Measurements from ENCODE around the gene ATP1B4. TPM values are rescaled to one million over a fixed set of nuclear protein-coding genes. Genes with fewer than 3 reads are reported as not detected.

The ATP1B4 gene
- total and polyA plus RNA-seq, 9 of the 15 experiments (the other 6 are each of a cell fraction or from before 2014, with no cell fraction given) = 0.04 to 0.18 TPM; not detected in 7

GRCh38 chrX:120377715-120378114, 15.8 kb downstream of the ATP1B4 start:
- CTCF ChIA-PET (ENCODE audit: low intra/inter-chr PET ratio) = no interaction called here

GRCh38 chrX:120378570-120378969, 16.7 kb downstream of the ATP1B4 start:
- no peaks in the 10 kb centered on the region for H3K9me1 ChIP-seq (ENCODE audit: control insufficient read depth, insufficient read depth, low read length)
- POLR2A ChIA-PET = no interaction called here
- no peaks in the 10 kb centered on the region for H3K36me3 ChIP-seq (ENCODE audit: control insufficient read depth, insufficient read depth, low read length)
- no peak overlapping the region for H3K4me3 ChIP-seq
- peaks cover 0 to 7% of the 10 kb centered on the region in 2 experiments; a peak in 1 of 5 replicates for H3K27me3 ChIP-seq (ENCODE audit: control insufficient read depth in 2 of 2, insufficient read depth in 2 of 2, low read length in 2 of 2)
- no peaks in the 10 kb centered on the region for H3K4me1 ChIP-seq (replicated peaks in 1 of 2; ENCODE audit: control insufficient read depth in 2 of 2, insufficient read depth in 2 of 2, low read length in 2 of 2)
- in situ Hi-C loops (cut with MboI) = no loop called here
- no peaks in the 10 kb centered on the region for H4K20me1 ChIP-seq (replicated peaks; ENCODE audit: control insufficient read depth, insufficient read depth, low read length)
- no peaks in the 10 kb centered on the region for H3K79me2 ChIP-seq (ENCODE audit: control insufficient read depth, insufficient read depth, low read length)
- intact Hi-C loops (cut with micrococcal nuclease) = no loop called here
- CTCF ChIA-PET (ENCODE audit: low intra/inter-chr PET ratio) = no interaction called here
- no peaks in the 10 kb centered on the region for H3K9me3 ChIP-seq (replicated peaks; ENCODE audit: control insufficient read depth, insufficient read depth, low read depth, low read length)
- no peak overlapping the region for H2AFZ ChIP-seq (ENCODE audit: low read depth, low read length)
- no peak overlapping the region for H3K27ac ChIP-seq (ENCODE audit: extremely low read depth, low read depth, low read length)
- 13% methylated on average over 5 of the region's 5 CpGs for WGBS (ENCODE audit: insufficient coverage, low coverage, missing lambda C conversion rate)
- no peak overlapping the region for H3K4me2 ChIP-seq (ENCODE audit: insufficient read depth, low read length)
- BruUV-seq (replicated peaks) = no TSS peak
- H3K9ac ChIP-seq (ENCODE audit: insufficient read depth in 1 of 2, low read depth in 2 of 2, low read length in 2 of 2) = no peak overlapping the region
- no peak for ATAC-seq
- DNase-seq (ENCODE audit: extremely low read depth in 1 of 4, low spot score in 3 of 4) = no peak
- no peak for FAIRE-seq
- TF ChIP-seq E2F5 (CRISPR knock-in tag; IDR thresholded peaks at IDR 0.05) (no peak), NFATC3 (IDR thresholded peaks at IDR 0.05) (no peak), PREB (CRISPR knock-in tag; IDR thresholded peaks at IDR 0.05) (no peak), TCF7 (IDR thresholded peaks at IDR 0.05; ENCODE audit: borderline replicate concordance) (no peak), BRD9 (IDR thresholded peaks at IDR 0.05; ENCODE audit: low read depth, partially characterized antibody) (no peak), NFRKB (IDR thresholded peaks at IDR 0.05; ENCODE audit: low read depth) (no peak), U2AF1 (optimal IDR thresholded peaks at IDR 0.05; ENCODE audit: low read depth, low read length) (no peak), ZFPM2 (CRISPR knock-in tag; IDR thresholded peaks at IDR 0.05) (no peak), PTRF (tag; IDR thresholded peaks at IDR 0.05) (no peak), SNAPC5 (CRISPR knock-in tag; IDR thresholded peaks at IDR 0.05) (no peak), ZNF699 (CRISPR knock-in tag; IDR thresholded peaks at IDR 0.05; ENCODE audit: insufficient replicate concordance) (no peak)

More at GRCh38 chrX:120377715-120378114, 15.8 kb downstream of the ATP1B4 start:
- Histone ChIP-seq H3K27me3 (ENCODE audit: control insufficient read depth in 2 of 2, insufficient read depth in 2 of 2, low read length in 2 of 2) (peaks cover 0 to 7% of the 10 kb centered on the region in 2 experiments; a peak in 1 of 5 replicates), H3K27ac (ENCODE audit: extremely low read depth, low read depth, low read length) (no peak overlapping the region), H3K79me2 (ENCODE audit: control insufficient read depth, insufficient read depth, low read length) (no peaks in the 10 kb centered on the region), H3K4me3 (no peak overlapping the region), H3K9me3 (replicated peaks; ENCODE audit: control insufficient read depth, insufficient read depth, low read depth, low read length) (no peaks in the 10 kb centered on the region), H3K4me1 (replicated peaks in 1 of 2; ENCODE audit: control insufficient read depth in 2 of 2, insufficient read depth in 2 of 2, low read length in 2 of 2) (no peaks in the 10 kb centered on the region), H4K20me1 (replicated peaks; ENCODE audit: control insufficient read depth, insufficient read depth, low read length) (no peaks in the 10 kb centered on the region), H3K36me3 (ENCODE audit: control insufficient read depth, insufficient read depth, low read length) (no peaks in the 10 kb centered on the region), H2AFZ (ENCODE audit: low read depth, low read length) (no peak overlapping the region), H3K9me1 (ENCODE audit: control insufficient read depth, insufficient read depth, low read length) (no peaks in the 10 kb centered on the region), H3K9ac (ENCODE audit: insufficient read depth in 1 of 2, low read depth in 2 of 2, low read length in 2 of 2) (no peak overlapping the region), H3K4me2 (ENCODE audit: insufficient read depth, low read length) (no peak overlapping the region)
- TF ChIP-seq KLF10 (CRISPR knock-in tag; IDR thresholded peaks at IDR 0.05) = no peak
- no peak for TF ChIP-seq PKNOX1 (IDR thresholded peaks at IDR 0.05)
- TF ChIP-seq YY1 (IDR thresholded peaks at IDR 0.05; ENCODE audit: borderline replicate concordance in 1 of 3, control insufficient read depth in 1 of 3, extremely low read depth in 1 of 3, insufficient read depth in 3 of 3, insufficient read length in 1 of 3, insufficient replicate concordance in 2 of 3, low read depth in 1 of 3, low read length in 2 of 3) = no peak
- no peak for FAIRE-seq
- no peak for DNase-seq (ENCODE audit: extremely low read depth in 1 of 4, low spot score in 3 of 4)
- intact Hi-C loops (cut with micrococcal nuclease) = no loop called here
- no peak for ATAC-seq
- no TSS peak for BruUV-seq (replicated peaks)
- 0% methylated on average over 1 of the region's 1 CpG for WGBS (ENCODE audit: insufficient coverage, low coverage, missing lambda C conversion rate)
- POLR2A ChIA-PET = no interaction called here
- in situ Hi-C loops (cut with MboI) = no loop called here
